Measurements from ENCODE around the gene DOCK1.

DNA sequence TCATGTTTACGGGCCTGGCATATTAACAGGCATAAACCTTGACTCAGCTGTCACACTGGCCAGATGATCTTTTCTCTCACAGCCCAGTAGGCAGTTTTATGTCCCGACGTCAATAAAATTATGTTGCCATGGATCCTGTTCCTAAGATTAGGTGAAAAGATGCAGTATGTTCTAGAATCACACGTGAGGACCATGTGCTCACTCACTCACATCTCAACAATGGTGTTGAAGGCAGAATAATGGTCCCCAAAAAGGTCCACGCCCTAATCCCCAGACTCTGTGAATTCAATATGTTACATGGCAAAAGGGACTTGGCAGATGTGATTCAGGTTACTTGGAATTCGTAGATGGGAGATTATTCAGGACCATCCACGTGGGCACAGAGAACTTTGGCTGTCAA lies 3.5 kb downstream of the DOCK1 start:
- TF ChIP-seq EZH2 (IDR thresholded peaks at IDR 0.05; ENCODE audit: insufficient read depth, poor library complexity, severe bottlenecking) = no peak
- no peak for TF ChIP-seq EZH2phosphoT487 (IDR thresholded peaks at IDR 0.05; ENCODE audit: insufficient read depth, low read depth)
